ENCODE measurements around the gene AXIN2.

The AXIN2 gene

GRCh38 chr17:65561452-65562205 lies at the start of gene AXIN2:
Gene AXIN2 (minus strand): TSS chr17:65561648. CDS start chr17:65558620, 3,028 bp downstream.
- peak; percentile 87 for DNase-seq (ENCODE audit: low read depth)
- H3K4me3 ChIP-seq (ENCODE audit: low read length), result peak within 1 kb of the TSS; percentile 55
- peak; percentile 20 for TF ChIP-seq CTCF (IDR thresholded peaks at IDR 0.05; ENCODE audit: insufficient read depth, low read depth, low read length, missing control alignments)

- no peak for TF ChIP-seq CTCF (IDR thresholded peaks at IDR 0.05; ENCODE audit: insufficient read depth, low read depth, low read length, missing control alignments)
- DNase-seq (ENCODE audit: low read depth), result no peak
- no peak overlapping the region for H3K4me3 ChIP-seq (ENCODE audit: low read length)
Measured at GRCh38 chr17:65609749-65610148, 48.3 kb upstream of the AXIN2 start.

- DNase-seq (ENCODE audit: low read depth), result no peak
- no peak overlapping the region for H3K4me3 ChIP-seq (ENCODE audit: low read length)
- no peak for TF ChIP-seq CTCF (IDR thresholded peaks at IDR 0.05; ENCODE audit: insufficient read depth, low read depth, low read length, missing control alignments)
Measured at GRCh38 chr17:65609286-65609685, 47.8 kb upstream of the AXIN2 start.

GRCh38 chr17:65604070-65604469 lies 42.6 kb upstream of the AXIN2 start:
- no peak for TF ChIP-seq CTCF (IDR thresholded peaks at IDR 0.05; ENCODE audit: insufficient read depth, low read depth, low read length, missing control alignments)
- no peak overlapping the region for H3K4me3 ChIP-seq (ENCODE audit: low read length)
- DNase-seq (ENCODE audit: low read depth), result no peak

GRCh38 chr17:65601881-65602280 lies 40.4 kb upstream of the AXIN2 start:
- no peak overlapping the region for H3K4me3 ChIP-seq (ENCODE audit: low read length)
- DNase-seq (ENCODE audit: low read depth), result no peak
- no peak for TF ChIP-seq CTCF (IDR thresholded peaks at IDR 0.05; ENCODE audit: insufficient read depth, low read depth, low read length, missing control alignments)

- no peak for DNase-seq (ENCODE audit: low read depth)
- no peak overlapping the region for H3K4me3 ChIP-seq (ENCODE audit: low read length)
- no peak for TF ChIP-seq CTCF (IDR thresholded peaks at IDR 0.05; ENCODE audit: insufficient read depth, low read depth, low read length, missing control alignments)
Measured at GRCh38 chr17:65601145-65601544, 39.7 kb upstream of the AXIN2 start.

- no peak for DNase-seq (ENCODE audit: low read depth)
- TF ChIP-seq CTCF (IDR thresholded peaks at IDR 0.05; ENCODE audit: insufficient read depth, low read depth, low read length, missing control alignments), result no peak
- H3K4me3 ChIP-seq (ENCODE audit: low read length), result no peak overlapping the region
Measured at GRCh38 chr17:65600518-65600917, 39.1 kb upstream of the AXIN2 start.
